SW 1271 (cell line): ENCODE results near the gene MRPL16.
"Not testable (repeated sequence)": the region's sequence is repeated elsewhere in the genome, so short reads cannot be mapped to it uniquely, and the experiment has no call there.

Source experiments
- DNase-seq, 2 experiments: peaks; one replicate each; lab custom pipeline; 2025; lab: John Stamatoyannopoulos, UW

Gene MRPL16

GRCh38 chr11:59810911-59811259, 307 bp upstream of the MRPL16 start:
- no peak for DNase-seq

GRCh38 chr11:59807047-59807610, 3.4 kb downstream of the MRPL16 start:
- DNase-seq: no peak

GRCh38 chr11:59804061-59804460, 6.5 kb downstream of the MRPL16 start:
- DNase-seq: no peak

- DNase-seq: peak in 1 of 2 experiments; percentile 52
These were observed 7.9 kb downstream of the MRPL16 start for GRCh38 chr11:59802639-59803176.

- no peak for DNase-seq
These were observed 8.5 kb downstream of the MRPL16 start for GRCh38 chr11:59801981-59802638.

GRCh38 chr11:59801160-59801706, 9.3 kb downstream of the MRPL16 start:
- DNase-seq: no peak

GRCh38 chr11:59800390-59801025, 10.1 kb downstream of the MRPL16 start:
- DNase-seq: no peak

GRCh38 chr11:59794417-59794816, 16.2 kb downstream of the MRPL16 start:
- no peak for DNase-seq

- DNase-seq: no peak
These were observed 18.1 kb downstream of the MRPL16 start for GRCh38 chr11:59792507-59792906.

- no peak for DNase-seq
These were observed 18.9 kb downstream of the MRPL16 start for GRCh38 chr11:59791639-59792038.

GRCh38 chr11:59787816-59788215, 22.8 kb downstream of the MRPL16 start:
- DNase-seq: peak in 1 of 2 experiments; percentile 32

- DNase-seq: no peak
These were observed 23.4 kb downstream of the MRPL16 start for GRCh38 chr11:59787255-59787588.

GRCh38 chr11:59785818-59786217, 24.8 kb downstream of the MRPL16 start:
- no peak for DNase-seq

- DNase-seq: not testable (repeated sequence)
These were observed 26.1 kb downstream of the MRPL16 start for GRCh38 chr11:59784441-59784840.

GRCh38 chr11:59783632-59784090, 26.9 kb downstream of the MRPL16 start:
- DNase-seq: no peak

GRCh38 chr11:59782080-59782479, 28.5 kb downstream of the MRPL16 start:
- DNase-seq: no peak

- no peak for DNase-seq
These were observed 31.1 kb downstream of the MRPL16 start for GRCh38 chr11:59779487-59779886.

GRCh38 chr11:59778122-59778521, 32.5 kb downstream of the MRPL16 start:
- no peak for DNase-seq

GRCh38 chr11:59777104-59777503, 33.5 kb downstream of the MRPL16 start:
- no peak for DNase-seq

GRCh38 chr11:59776210-59777066, 34.1 kb downstream of the MRPL16 start:
- DNase-seq: peak; percentile 65 to 88

- no peak for DNase-seq
These were observed 37.5 kb downstream of the MRPL16 start for GRCh38 chr11:59773083-59773440.

- no peak for DNase-seq
These were observed 39.0 kb downstream of the MRPL16 start for GRCh38 chr11:59771605-59772004.
